GM19193 (cell line): Measurements from ENCODE around the gene PDE4C.

Experiments
- POLR2A ChIP-seq: IDR thresholded peaks from 4 replicates; pipeline ENCODE4 v1.6.1; 2011; ENCODE audit not compliant: insufficient read depth, insufficient read length; ENCODE audit errors: extremely low read depth

Gene PDE4C

GRCh38 chr19:18216789-18217188, 9.4 kb downstream of the PDE4C start:
- no peak for TF ChIP-seq POLR2A

GRCh38 chr19:18214779-18215433, 11.3 kb downstream of the PDE4C start:
- TF ChIP-seq POLR2A = no peak

- no peak for TF ChIP-seq POLR2A
Measured at GRCh38 chr19:18211683-18212082, 14.6 kb downstream of the PDE4C start.

GRCh38 chr19:18208098-18208951, 17.9 kb downstream of the PDE4C start:
- no peak for TF ChIP-seq POLR2A

GRCh38 chr19:18206018-18206417, 20.2 kb downstream of the PDE4C start:
- TF ChIP-seq POLR2A = no peak

- no peak for TF ChIP-seq POLR2A
Measured at GRCh38 chr19:18205200-18205892, 20.9 kb downstream of the PDE4C start.

GRCh38 chr19:18204394-18205199, 21.6 kb downstream of the PDE4C start:
- TF ChIP-seq POLR2A = no peak

- no peak for TF ChIP-seq POLR2A
Measured at GRCh38 chr19:18203863-18204393, 22.3 kb downstream of the PDE4C start, which contains the start of gene RAB3A. RAB3A (minus strand) TSS chr19:18204042; CDS start chr19:18202740, 1,302 bp downstream.

GRCh38 chr19:18203408-18203862, 22.8 kb downstream of the PDE4C start:
- no peak for TF ChIP-seq POLR2A

GRCh38 chr19:18202778-18203407, 23.3 kb downstream of the PDE4C start:
- no peak for TF ChIP-seq POLR2A

GRCh38 chr19:18202397-18202777, 23.9 kb downstream of the PDE4C start:
- no peak for TF ChIP-seq POLR2A

- no peak for TF ChIP-seq POLR2A
Measured at GRCh38 chr19:18198374-18198773, 27.9 kb downstream of the PDE4C start.

- TF ChIP-seq POLR2A = no peak
Measured at GRCh38 chr19:18197941-18198340, 28.3 kb downstream of the PDE4C start.

GRCh38 chr19:18197306-18197705, 28.9 kb downstream of the PDE4C start:
- TF ChIP-seq POLR2A = no peak
